ENCODE data around the gene GRIN2A.

The GRIN2A gene

GRCh38 chr16:9808210-9808609 is 374.0 kb downstream of the GRIN2A start:
- DNase-seq: no peak

DNA sequence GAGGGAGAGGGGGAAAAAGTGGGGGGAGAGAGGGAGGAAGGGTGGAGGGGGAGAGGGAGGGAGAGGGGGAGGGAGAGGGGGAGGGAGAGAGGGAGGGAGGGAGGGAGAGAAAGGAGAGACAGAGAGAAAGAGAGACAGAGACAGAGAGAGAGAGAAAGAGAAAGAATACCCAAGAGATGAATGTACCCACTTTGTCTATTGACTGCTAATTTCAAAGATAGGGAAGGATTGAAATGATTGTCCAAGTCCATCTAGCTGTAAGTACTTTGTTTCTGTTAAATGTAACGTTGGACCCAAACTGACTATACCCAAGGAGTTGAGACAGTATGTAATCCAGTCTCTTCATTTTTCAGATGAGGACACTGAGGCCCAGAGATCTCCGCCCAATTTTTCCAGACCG is 374.9 kb downstream of the GRIN2A start:
- no peak for DNase-seq

- DNase-seq: no peak
Observed at GRCh38 chr16:9805109-9805508, 377.1 kb downstream of the GRIN2A start.

DNA sequence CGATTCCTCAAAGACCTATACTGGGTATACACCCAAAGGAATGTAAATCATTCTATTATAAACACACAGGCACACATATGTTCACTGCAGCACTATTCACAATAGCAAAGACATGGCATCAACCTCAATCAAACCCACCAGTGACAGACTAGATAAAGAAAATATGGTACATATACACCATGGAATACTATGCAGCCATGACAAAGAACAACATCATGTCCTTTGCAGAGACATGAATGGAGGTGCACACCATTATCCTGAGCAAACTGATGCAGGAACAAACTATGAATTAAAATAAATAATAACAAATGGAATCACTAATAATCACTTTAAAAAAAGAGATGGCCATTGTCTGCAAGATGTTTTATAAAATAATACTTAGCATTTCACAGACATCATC is 380.1 kb downstream of the GRIN2A start:
- no peak for DNase-seq

DNA sequence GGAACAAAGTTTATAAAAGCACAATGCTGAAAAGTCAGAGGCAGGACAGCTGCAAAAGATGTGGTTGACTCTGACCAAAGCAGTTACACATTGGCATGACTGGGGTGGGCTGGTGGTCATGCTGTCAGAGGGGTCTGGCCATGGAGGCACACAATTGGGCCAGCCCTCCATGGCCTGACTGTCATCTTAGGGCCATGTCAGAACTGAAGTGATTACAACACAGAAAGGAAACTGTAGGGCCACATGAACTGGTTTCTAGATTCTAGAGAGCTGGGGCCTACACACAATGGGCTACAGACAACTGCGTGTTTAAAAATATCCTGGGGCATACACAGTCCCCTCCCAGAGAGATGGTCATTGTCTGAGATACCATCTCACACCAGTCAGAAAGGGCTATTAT is 380.6 kb downstream of the GRIN2A start:
- DNase-seq: no peak

GRCh38 chr16:9800186-9800738 is 382.0 kb downstream of the GRIN2A start:
- no peak for DNase-seq

- no peak for DNase-seq
Observed at GRCh38 chr16:9798952-9799580, 383.2 kb downstream of the GRIN2A start.

DNA sequence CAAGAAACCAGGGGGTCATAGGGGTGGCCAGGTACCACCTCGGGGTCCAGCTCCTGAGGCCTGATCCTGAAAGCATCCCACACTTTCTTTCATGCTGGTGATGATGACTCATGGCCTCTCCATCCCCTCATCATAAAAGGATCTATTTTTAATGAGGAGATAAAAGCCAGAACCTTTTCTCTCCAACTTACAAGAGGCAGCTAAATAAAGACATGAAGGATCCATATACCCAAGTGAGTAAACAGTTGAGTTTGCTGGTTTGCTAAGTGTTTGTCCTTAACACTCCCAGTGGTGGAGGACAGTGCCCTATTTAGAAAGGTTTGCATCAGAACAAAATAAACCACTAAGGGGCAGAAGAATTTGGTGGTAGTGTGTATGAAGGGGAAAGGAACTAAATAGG is 383.8 kb downstream of the GRIN2A start:
- no peak for DNase-seq

DNA sequence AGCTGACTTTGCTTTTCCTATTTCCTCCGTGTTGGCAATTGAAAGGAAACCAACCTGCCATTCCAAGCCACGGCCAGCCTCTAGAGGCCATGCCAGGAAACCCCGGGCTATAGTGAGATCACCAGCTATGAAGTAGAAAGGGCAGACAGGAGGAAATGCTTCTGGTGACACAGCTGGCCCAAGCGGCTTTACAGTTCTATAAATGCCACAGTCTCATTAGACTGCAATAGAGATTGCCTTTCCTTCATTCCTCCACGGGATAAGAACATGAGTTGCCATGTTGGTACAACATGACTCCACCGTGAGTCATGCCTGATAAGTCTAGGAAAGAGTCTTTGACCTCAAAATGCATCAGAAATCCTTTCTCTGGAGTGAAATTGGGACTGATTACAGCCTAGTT is 384.9 kb downstream of the GRIN2A start:
- DNase-seq: no peak

- DNase-seq: no peak
Observed at GRCh38 chr16:9793623-9794022, 388.6 kb downstream of the GRIN2A start.

DNA sequence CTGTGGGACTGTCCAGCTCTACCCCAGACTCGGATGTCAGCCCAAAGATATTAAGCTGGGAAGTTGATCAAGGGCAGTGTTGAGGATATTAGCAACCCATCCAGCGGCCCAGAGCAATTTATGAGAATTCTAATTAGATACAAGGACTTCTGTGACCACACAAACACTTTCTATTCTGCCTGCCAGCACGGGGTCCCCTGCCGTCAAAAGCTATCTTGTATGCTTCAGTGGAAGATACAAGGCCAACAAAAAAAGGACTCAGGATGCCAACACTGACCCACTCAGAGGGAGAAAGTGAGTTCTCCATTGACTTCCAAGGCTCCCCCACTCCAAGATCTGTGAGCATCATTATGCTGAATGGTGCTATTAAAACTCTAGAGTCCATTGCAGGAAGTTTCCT is 390.7 kb downstream of the GRIN2A start:
- DNase-seq: no peak

DNA sequence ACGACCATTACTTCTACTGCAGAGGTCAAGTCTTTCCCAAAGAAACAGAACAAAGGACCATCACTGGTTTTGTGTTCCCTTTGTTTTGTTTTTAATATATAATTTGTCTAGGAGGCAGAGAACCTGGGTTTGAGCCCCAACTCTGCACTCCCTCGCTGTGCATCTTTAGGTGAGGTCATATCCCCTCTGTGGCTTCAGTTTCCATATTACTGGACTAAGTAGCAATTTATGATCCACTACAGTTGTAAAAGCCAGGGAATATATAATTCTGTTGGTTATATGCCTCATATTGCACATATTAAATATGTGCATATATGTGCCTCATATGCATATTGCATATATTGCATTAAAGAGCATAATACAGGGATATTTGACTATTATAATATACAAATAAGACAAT is 392.0 kb downstream of the GRIN2A start:
- no peak for DNase-seq

DNA sequence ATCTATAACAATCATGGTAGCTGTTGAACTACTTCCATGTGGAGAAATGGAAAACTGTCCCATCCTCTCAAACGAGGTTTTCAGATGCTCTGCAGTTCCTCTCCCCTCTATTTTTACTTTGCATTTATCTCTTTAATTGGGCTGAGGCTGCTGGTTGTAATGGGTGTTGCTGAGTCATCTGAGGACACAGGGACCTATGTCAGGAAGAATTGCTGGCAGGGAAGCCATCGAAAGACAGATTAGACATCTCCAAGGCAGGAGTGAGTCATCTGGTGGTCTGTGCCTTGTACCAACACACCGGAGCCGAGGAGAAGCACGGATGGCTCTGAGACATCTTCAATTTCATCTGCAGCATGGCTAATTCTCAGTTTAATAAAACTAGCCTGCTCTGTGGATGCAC is 394.5 kb downstream of the GRIN2A start:
- no peak for DNase-seq

- no peak for DNase-seq
Observed at GRCh38 chr16:9780831-9781230, 401.4 kb downstream of the GRIN2A start.

DNA sequence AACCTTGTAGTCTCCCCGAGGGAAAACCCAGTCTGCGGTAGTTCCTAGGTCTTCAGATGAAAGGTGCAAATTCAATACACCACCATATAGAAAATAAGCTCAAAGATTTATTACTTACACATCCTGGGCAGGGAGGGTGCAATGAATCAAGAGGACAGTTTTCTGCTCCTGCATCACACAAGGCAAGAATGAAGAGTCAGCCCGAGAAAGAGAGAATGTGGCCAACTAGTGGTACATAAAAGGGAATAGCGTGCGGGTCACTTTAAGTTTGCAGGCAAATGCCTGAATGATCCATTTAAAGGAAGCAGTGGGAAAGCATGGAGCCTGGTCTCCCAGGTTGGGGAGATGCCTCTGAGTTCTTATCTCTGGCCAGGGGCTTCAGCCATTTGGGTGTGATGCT is 403.4 kb downstream of the GRIN2A start:
- no peak for DNase-seq

- DNase-seq: no peak
Observed at GRCh38 chr16:9775998-9776397, 406.2 kb downstream of the GRIN2A start.

DNA sequence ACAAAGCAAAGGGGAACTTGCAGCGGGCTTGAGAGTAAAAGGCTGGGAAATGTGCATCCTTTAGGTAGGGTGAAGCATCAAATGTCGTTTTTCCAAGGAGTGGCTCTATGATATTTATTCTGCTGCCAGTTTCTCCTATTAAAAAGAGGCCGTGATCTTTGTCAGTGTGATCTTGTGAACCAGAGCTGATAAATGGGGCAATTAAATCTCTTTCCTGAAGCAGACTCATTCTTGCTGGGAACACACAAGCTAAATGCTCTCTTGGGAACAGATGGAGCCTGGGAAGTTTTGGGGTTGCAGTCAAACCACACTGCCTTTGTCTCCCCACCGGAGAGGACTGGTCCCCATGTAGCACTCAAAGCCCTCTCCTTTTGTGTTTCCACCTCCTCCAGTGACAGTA is 408.9 kb downstream of the GRIN2A start:
- DNase-seq: no peak

- DNase-seq: no peak
Observed at GRCh38 chr16:9772526-9773225, 409.6 kb downstream of the GRIN2A start.

DNA sequence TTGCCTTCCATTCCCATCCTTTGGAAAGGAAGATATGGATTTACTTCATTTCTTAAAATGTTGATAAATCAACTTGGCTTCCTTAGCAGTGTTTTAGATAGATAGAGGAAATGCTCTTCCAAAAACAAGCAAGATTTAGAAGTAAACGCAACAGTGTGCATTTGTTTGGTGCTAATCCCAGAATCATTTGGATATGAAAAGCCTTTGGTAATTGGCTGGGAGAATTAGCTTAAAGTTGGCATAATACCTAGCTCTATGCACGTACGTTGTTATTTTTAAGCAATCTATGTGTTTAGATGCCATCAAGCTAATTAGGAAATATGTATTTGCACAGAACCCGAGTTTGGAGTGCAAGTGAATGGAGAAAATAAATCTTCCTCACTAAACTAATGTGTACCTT is 415.3 kb downstream of the GRIN2A start:
- no peak for DNase-seq

- DNase-seq: no peak
Observed at GRCh38 chr16:9763505-9763904, 418.7 kb downstream of the GRIN2A start.

DNA sequence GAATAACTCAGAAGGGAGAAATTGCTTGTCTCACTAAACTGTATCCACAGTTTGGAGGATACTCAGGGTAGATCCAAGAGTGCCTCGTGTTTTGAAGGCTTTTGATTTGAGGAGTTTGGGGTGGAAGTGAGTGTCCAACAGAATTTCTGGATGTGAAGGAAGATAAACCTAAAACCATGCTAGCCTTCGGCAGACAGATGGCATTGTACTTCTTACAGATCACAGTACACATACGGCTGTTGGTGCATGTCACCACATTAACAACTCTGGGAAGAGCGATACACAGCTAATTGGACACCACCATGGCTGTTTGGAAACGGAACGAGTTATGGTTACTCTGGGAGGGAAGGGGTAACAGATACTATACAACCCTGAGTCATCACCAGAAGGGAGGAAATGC is 420.4 kb downstream of the GRIN2A start:
- DNase-seq: no peak

- no peak for DNase-seq
Observed at GRCh38 chr16:9757687-9758086, 424.5 kb downstream of the GRIN2A start.

- DNase-seq: no peak
Observed at GRCh38 chr16:9756434-9756833, 425.8 kb downstream of the GRIN2A start.

DNA sequence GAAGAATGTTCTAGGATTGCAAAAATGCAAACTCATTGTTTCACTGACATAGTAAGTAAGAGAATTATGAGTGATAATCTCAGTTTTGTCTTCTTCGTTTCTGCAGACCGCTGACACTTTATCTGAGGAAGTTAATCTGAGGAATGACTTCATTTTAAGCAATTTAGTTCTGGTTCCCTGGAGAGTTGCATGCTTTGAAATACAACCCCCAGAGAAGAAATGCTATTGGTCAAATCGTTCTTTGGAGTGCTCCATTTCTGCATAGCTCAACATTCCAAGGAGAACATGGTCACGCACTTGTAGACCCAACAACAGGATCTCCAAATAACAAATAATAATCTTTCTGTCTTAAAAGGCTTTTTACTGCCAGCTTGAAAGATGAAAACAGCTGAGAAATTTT is 427.1 kb downstream of the GRIN2A start:
- DNase-seq: no peak

DNA sequence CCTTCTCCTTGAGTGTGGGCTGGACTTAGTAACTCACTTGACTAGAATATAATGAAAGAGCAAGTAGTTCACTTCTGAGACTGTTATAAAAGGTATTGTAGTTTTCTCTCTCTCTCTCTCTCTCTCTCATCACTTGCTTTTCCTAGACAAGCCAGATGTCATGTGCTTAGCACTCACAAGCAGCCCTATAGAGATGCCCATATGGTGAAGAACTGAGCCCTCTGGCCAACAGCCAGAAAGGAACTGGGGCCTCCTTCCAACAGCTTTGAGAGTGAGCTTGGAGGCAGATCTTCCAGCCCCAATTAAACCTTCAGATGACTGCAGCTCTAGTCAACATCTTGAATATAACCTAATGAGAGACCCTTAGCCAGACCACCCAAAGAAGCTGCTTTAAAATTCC is 440.5 kb downstream of the GRIN2A start:
- DNase-seq: no peak

All from CD4-positive, alpha-beta T cell treated with Interferon alpha-2 for 1 hour (primary cell).